ENCODE results near the gene FAM81A. TPM values are rescaled to one million over a fixed set of nuclear protein-coding genes. Genes with fewer than 3 reads are reported as not detected.

FAM81A gene
- total RNA-seq: 0.28 and 0.38 TPM in 2 replicates

GRCh38 chr15:59437817-59438624 lies at the start of gene FAM81A:
TSS of gene FAM81A (plus strand) at chr15:59438186. CDS start at chr15:59458627, 20,441 bp downstream.

Other genes starting within 250 kb of the FAM81A start
- gene LDHAL6B, start 231.3 kb upstream of the FAM81A start, total RNA-seq: not detected in 2 replicates
- gene MYO1E, start 65.3 kb upstream of the FAM81A start, total RNA-seq: 63.6 and 196 TPM in 2 replicates
- under 0.01 and 0.56 TPM in 2 replicates for gene GCNT3, start 173.6 kb downstream of the FAM81A start, total RNA-seq
- 29.0 and 45.8 TPM in 2 replicates for gene GTF2A2, start 219.3 kb downstream of the FAM81A start, total RNA-seq

Measured in regular cardiac myocyte (primary cell).